H9 (cell line): ENCODE data around the gene SAP30L. TPM values are rescaled to one million over a fixed set of nuclear protein-coding genes. Genes with fewer than 3 reads are reported as not detected.

Experiments used
- DNase-seq: peaks from one replicate; pipeline ENCODE4 v3.0.0-alpha.2; 2017
- H2AFZ ChIP-seq: one replicate; pipeline ENCODE4 v1.6.1; 2013; ENCODE audit warnings: mild to moderate bottlenecking, low read length, control low read depth, moderate library complexity
- H2AK5ac ChIP-seq: 2 replicates; pipeline ENCODE4 v1.6.1; 2013; ENCODE audit warnings: low read length, control low read depth, mixed read lengths; ENCODE audit not compliant: insufficient read length
- H2BK120ac ChIP-seq: one replicate; pipeline ENCODE4 v1.6.1; 2013; ENCODE audit warnings: low read depth, mild to moderate bottlenecking, low read length, control low read depth, inconsistent platforms; ENCODE audit not compliant: poor library complexity, severe bottlenecking
- H2BK12ac ChIP-seq: 2 replicates; pipeline ENCODE4 v1.6.1; 2013; ENCODE audit warnings: low read length, control low read depth, mixed read lengths, low read depth; ENCODE audit not compliant: insufficient read length
- H2BK15ac ChIP-seq: 2 replicates; pipeline ENCODE4 v1.6.1; 2013; ENCODE audit warnings: low read depth, low read length, control low read depth
- H2BK20ac ChIP-seq: one replicate; pipeline ENCODE4 v1.6.1; 2013; ENCODE audit warnings: low read depth, mild to moderate bottlenecking, low read length, control low read depth, inconsistent platforms; ENCODE audit not compliant: poor library complexity, severe bottlenecking
- H2BK5ac ChIP-seq: 2 replicates; pipeline ENCODE4 v1.6.1; 2013; ENCODE audit warnings: low read length, control low read depth, mixed read lengths; ENCODE audit not compliant: insufficient read length
- H3K14ac ChIP-seq: 2 replicates; pipeline ENCODE4 v1.6.1; 2013; ENCODE audit warnings: low read length, control low read depth; ENCODE audit not compliant: insufficient read depth
- H3K18ac ChIP-seq: 2 replicates; pipeline ENCODE4 v1.6.1; 2013; ENCODE audit warnings: low read depth, mild to moderate bottlenecking, mixed read lengths, low read length, control low read depth; ENCODE audit not compliant: insufficient read length
- H3K23ac ChIP-seq: 2 replicates; pipeline ENCODE4 v1.6.1; 2013; ENCODE audit warnings: low read length, control low read depth, mixed read lengths, low read depth; ENCODE audit not compliant: insufficient read length
- H3K23me2 ChIP-seq: 2 replicates; pipeline ENCODE4 v1.6.1; 2013; ENCODE audit warnings: low read depth, mild to moderate bottlenecking, mixed read lengths, low read length, control low read depth; ENCODE audit not compliant: insufficient read length, poor library complexity, severe bottlenecking
- H3K27ac ChIP-seq: 2 replicates; pipeline ENCODE4 v1.5.1; 2013; ENCODE audit warnings: low read length, control low read depth, mixed read lengths, low read depth; ENCODE audit not compliant: insufficient read length
- H3K27me3 ChIP-seq: 2 replicates; pipeline ENCODE4 v1.6.1; 2013; ENCODE audit warnings: low read length, control low read depth, inconsistent platforms; ENCODE audit not compliant: insufficient read depth
- H3K4ac ChIP-seq: 2 replicates; pipeline ENCODE4 v1.6.1; 2013; ENCODE audit warnings: low read depth, mild to moderate bottlenecking, control low read depth, inconsistent platforms, low read length, moderate library complexity
- H3K4me1 ChIP-seq: 2 replicates; pipeline ENCODE4 v1.6.1; 2013; ENCODE audit warnings: low read length, control low read depth, inconsistent platforms; ENCODE audit not compliant: insufficient read depth
- H3K4me2 ChIP-seq: 2 replicates; pipeline ENCODE4 v1.6.1; 2013; ENCODE audit warnings: low read length, control low read depth, mixed read lengths; ENCODE audit not compliant: insufficient read length, insufficient read depth
- H3K56ac ChIP-seq: 2 replicates; pipeline ENCODE4 v1.6.1; 2013; ENCODE audit warnings: low read depth, mild to moderate bottlenecking, mixed read lengths, low read length, control low read depth; ENCODE audit not compliant: insufficient read length
- H3K79me1 ChIP-seq: 2 replicates; pipeline ENCODE4 v1.6.1; 2013; ENCODE audit warnings: low read depth, mild to moderate bottlenecking, moderate library complexity, low read length, control low read depth, inconsistent platforms; ENCODE audit not compliant: insufficient read depth, poor library complexity, severe bottlenecking
- H3K79me2 ChIP-seq: 2 replicates; pipeline ENCODE4 v1.6.1; 2013; ENCODE audit warnings: low read length, control low read depth, inconsistent platforms; ENCODE audit not compliant: insufficient read depth
- H3K9ac ChIP-seq: 2 replicates; pipeline ENCODE4 v1.6.1; 2013; ENCODE audit warnings: low read length, control low read depth, mixed read lengths; ENCODE audit not compliant: insufficient read length; ENCODE audit errors: extremely low read depth
- H3K9me3 ChIP-seq: one replicate; pipeline ENCODE4 v1.6.1; 2013; ENCODE audit warnings: low read depth, low read length, inconsistent platforms; ENCODE audit not compliant: control insufficient read depth
- H3T11ph ChIP-seq: one replicate; pipeline ENCODE4 v1.6.1; 2013; ENCODE audit warnings: mild to moderate bottlenecking, low read length, control low read depth, inconsistent platforms
- H4K20me1 ChIP-seq: one replicate; pipeline ENCODE4 v1.6.1; 2013; ENCODE audit not compliant: control insufficient read depth, insufficient read length, insufficient read depth
- H4K5ac ChIP-seq: 2 replicates; pipeline ENCODE4 v1.6.1; 2013; ENCODE audit warnings: low read depth, mild to moderate bottlenecking, mixed read lengths, low read length, control low read depth; ENCODE audit not compliant: insufficient read length
- H4K8ac ChIP-seq: replicated peaks from 2 replicates; pipeline ENCODE4 v1.6.1; 2013; ENCODE audit warnings: low read length, control low read depth, mixed read lengths, low read depth; ENCODE audit not compliant: insufficient read length
- H4K91ac ChIP-seq: 2 replicates; pipeline ENCODE4 v1.6.1; 2013; ENCODE audit warnings: low read depth, mild to moderate bottlenecking, moderate library complexity, mixed read lengths, low read length, control low read depth; ENCODE audit not compliant: insufficient read length
- H3K27ac Mint-ChIP-seq, 3 experiments: 2 replicates in 2 of 3; 3 replicates in 1 of 3; pipeline ENCODE4 v1.8.0; 2020 to 2021; ENCODE audit warnings: mixed read lengths in 3 of 3, mild to moderate bottlenecking in 1 of 3, moderate library complexity in 1 of 3
- H3K27me3 Mint-ChIP-seq: 2 replicates; pipeline ENCODE4 v1.8.0; 2021; ENCODE audit warnings: low read depth, mild to moderate bottlenecking, moderate library complexity, mixed read lengths
- H3K36me3 Mint-ChIP-seq, 3 experiments: 2 replicates in 2 of 3; 3 replicates in 1 of 3; pipeline ENCODE4 v1.8.0; 2020 to 2021; ENCODE audit warnings: low read depth in 3 of 3, mixed read lengths in 3 of 3; ENCODE audit not compliant: insufficient read depth in 1 of 3
- H3K4me1 Mint-ChIP-seq, 2 experiments: 2 replicates each; pipeline ENCODE4 v1.8.0; 2020; ENCODE audit warnings: mixed read lengths in 2 of 2
- H3K4me3 Mint-ChIP-seq, 2 experiments: 2 replicates in 1 of 2; 3 replicates in 1 of 2; pipeline ENCODE4 v1.8.0; 2020 to 2021; ENCODE audit warnings: mild to moderate bottlenecking in 2 of 2, mixed read lengths in 2 of 2, moderate library complexity in 1 of 2
- H3K9me3 Mint-ChIP-seq, 2 experiments: 2 replicates in 1 of 2; 3 replicates in 1 of 2; pipeline ENCODE4 v1.8.0; 2020; ENCODE audit warnings: mild to moderate bottlenecking in 2 of 2, mixed read lengths in 2 of 2, moderate library complexity in 1 of 2
- WGBS: extraction: QIAGEN DNeasy Blood & Tissue Kit; methylation state at CpG from one replicate; pipeline ENCODE4 v1.1.7; 2013; ENCODE audit warnings: missing lambda C conversion rate, low lambda C conversion rate, mixed read lengths; ENCODE audit not compliant: insufficient read length; ENCODE audit errors: extremely low coverage; 5-methylcytosine and 5-hydroxymethylcytosine counted together
- total RNA-seq: library from RNA; stranded (reverse); gene quantifications from 2 replicates; pipeline ENCODE4 v1.2.1, GENCODE V29; 2021
- TF ChIP-seq, protein P1 (sequence below): fragments of 200-600 bp; sonication (generic); conservative IDR thresholded peaks from 3 replicates; pipeline ENCODE4 v1.8.0; 2021; ENCODE audit warnings: antibody characterized with exemption, mild to moderate bottlenecking

Gene SAP30L
- total RNA-seq, 1 experiment from 2014 or later: 25.0 TPM

- Histone ChIP-seq H2BK15ac (no peak overlapping the region), H2AK5ac (no peak overlapping the region), H3K4ac (no peak overlapping the region), H3K14ac (no peak overlapping the region), H3K79me2 (no peaks in the 10 kb centered on the region), H3K79me1 (no peaks in the 10 kb centered on the region), H3K9me3 (no peaks in the 10 kb centered on the region), H4K20me1 (peaks cover 2% of the 10 kb centered on the region), H2BK120ac (no peak overlapping the region), H2AFZ (no peak overlapping the region), H3K4me2 (no peak overlapping the region), H3K4me1 (no peaks in the 10 kb centered on the region; the same call in none of the 2 replicates), H2BK12ac (no peak overlapping the region), H2BK20ac (no peak overlapping the region), H3K23ac (no peak overlapping the region), H3K27ac (no peak overlapping the region), H3K27me3 (peaks cover 68% of the 10 kb centered on the region), H4K91ac (no peak overlapping the region), H3K23me2 (no peaks in the 10 kb centered on the region), H4K5ac (no peak overlapping the region), H3K9ac (no peak overlapping the region), H3K56ac (no peak overlapping the region), H2BK5ac (no peak overlapping the region), H3T11ph (no peak overlapping the region), H4K8ac (no peak overlapping the region), H3K18ac (no peak overlapping the region)
- TF ChIP-seq, protein P1, sequence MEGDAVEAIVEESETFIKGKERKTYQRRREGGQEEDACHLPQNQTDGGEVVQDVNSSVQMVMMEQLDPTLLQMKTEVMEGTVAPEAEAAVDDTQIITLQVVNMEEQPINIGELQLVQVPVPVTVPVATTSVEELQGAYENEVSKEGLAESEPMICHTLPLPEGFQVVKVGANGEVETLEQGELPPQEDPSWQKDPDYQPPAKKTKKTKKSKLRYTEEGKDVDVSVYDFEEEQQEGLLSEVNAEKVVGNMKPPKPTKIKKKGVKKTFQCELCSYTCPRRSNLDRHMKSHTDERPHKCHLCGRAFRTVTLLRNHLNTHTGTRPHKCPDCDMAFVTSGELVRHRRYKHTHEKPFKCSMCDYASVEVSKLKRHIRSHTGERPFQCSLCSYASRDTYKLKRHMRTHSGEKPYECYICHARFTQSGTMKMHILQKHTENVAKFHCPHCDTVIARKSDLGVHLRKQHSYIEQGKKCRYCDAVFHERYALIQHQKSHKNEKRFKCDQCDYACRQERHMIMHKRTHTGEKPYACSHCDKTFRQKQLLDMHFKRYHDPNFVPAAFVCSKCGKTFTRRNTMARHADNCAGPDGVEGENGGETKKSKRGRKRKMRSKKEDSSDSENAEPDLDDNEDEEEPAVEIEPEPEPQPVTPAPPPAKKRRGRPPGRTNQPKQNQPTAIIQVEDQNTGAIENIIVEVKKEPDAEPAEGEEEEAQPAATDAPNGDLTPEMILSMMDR: no peak
- no peaks in the 10 kb centered on the region; a peak in 1 of 7 replicates for H3K36me3 Mint-ChIP-seq
- H3K27ac Mint-ChIP-seq: no peak overlapping the region
- H3K27me3 Mint-ChIP-seq: peaks cover 95% of the 10 kb centered on the region
- WGBS: no CpG with 5 or more reads among the region's 6 CpGs
- H3K9me3 Mint-ChIP-seq: peaks cover 0 to 2% of the 10 kb centered on the region in 2 experiments; a peak in 2 of 5 replicates
- peak overlapping the region in 1 of 2 experiments; percentile 36; a peak in 1 of 5 replicates for H3K4me3 Mint-ChIP-seq
- DNase-seq: peak; percentile 2
- peaks cover 44 to 60% of the 10 kb centered on the region in 2 experiments for H3K4me1 Mint-ChIP-seq
Measured at GRCh38 chr5:154485850-154486426, 40.1 kb downstream of the SAP30L start.
